Heart right ventricle (tissue), 16 donors: ENCODE measurements around the gene TSKU. TPM values are rescaled to one million over a fixed set of nuclear protein-coding genes. Genes with fewer than 3 reads are reported as not detected.

Experiments
- ATAC-seq, 8 donors: fragments of 200-7000 bp; cut with Tn5 transposase; one replicate each; pipeline ENCODE4 v1.9.1; 2020; ENCODE audit warnings: mild to moderate bottlenecking in 8 of 8, moderate library complexity in 8 of 8, moderate number of reproducible peaks in 1 of 8
- DNase-seq, 2 donors: peaks; one replicate each; pipeline ENCODE4 v3.0.0-alpha.2; 2020
- H3K27ac ChIP-seq, 10 donors: fragments of 200-600 bp; sonication (generic) in 2 of 10; one replicate each; pipeline versions ENCODE4 v1.5.0 to v1.8.0; 2020 to 2022; ENCODE audit warnings: mild to moderate bottlenecking in 3 of 10
- H3K27me3 ChIP-seq, 7 donors: fragments of 200-600 bp; one replicate each; pipeline ENCODE4 v1.8.0; 2021 to 2022; ENCODE audit warnings: mild to moderate bottlenecking in 2 of 7
- H3K36me3 ChIP-seq, 9 donors: fragments of 200-600 bp; sonication (generic) in 1 of 9; one replicate each; pipeline versions ENCODE4 v1.5.0 to v1.8.0; 2020 to 2022; ENCODE audit warnings: mild to moderate bottlenecking in 2 of 9
- H3K4me1 ChIP-seq, 9 donors: fragments of 200-600 bp; sonication (generic) in 1 of 9; one replicate each; pipeline versions ENCODE4 v1.5.0 to v1.8.0; 2020 to 2022; ENCODE audit warnings: mild to moderate bottlenecking in 4 of 9
- H3K4me3 ChIP-seq, 10 donors: fragments of 200-600 bp; sonication (generic) in 2 of 10; one replicate each; pipeline versions ENCODE4 v1.5.0 to v1.8.0; 2020 to 2022; ENCODE audit warnings: mild to moderate bottlenecking in 7 of 10, moderate library complexity in 2 of 10
- H3K9me3 ChIP-seq, 11 donors: fragments of 200-600 bp in 10 of 11; sonication (generic) in 2 of 11; one replicate each; pipeline versions ENCODE4 v1.5.0 to v1.8.0; 2013 to 2022; ENCODE audit warnings: mild to moderate bottlenecking in 2 of 11, control low read depth in 1 of 11, moderate library complexity in 1 of 11
- WGBS, 2 donors: extraction: QIAGEN DNeasy Blood & Tissue Kit; methylation state at CpG; one replicate each; pipeline ENCODE4 v1.1.7; 2013; ENCODE audit warnings: inconsistent platforms in 1 of 2; 5-methylcytosine and 5-hydroxymethylcytosine counted together
- intact Hi-C, 10 donors: fragments of 100-400 bp; cut with DNase I; formaldehyde crosslinking; loops; one replicate each; pipeline versions ENCODE4 v1.11.1 to v1.14.2; 2022
- polyA plus RNA-seq, 2 donors: library from polyadenylated mRNA; stranded (reverse); fragments of 200-250 nt; gene quantifications; one replicate each; pipeline ENCODE4 v1.2.3, GENCODE V29; 2013
- total RNA-seq, 10 donors: library from RNA; stranded (reverse); fragmentation: NEBNext Ultra II Directional in 3 of 10; extraction: Animal tissue kit (Norgen Biotek cat#: 25700) in 3 of 10; gene quantifications; one replicate each; pipeline versions ENCODE4 v1.2.1 to v1.2.4, GENCODE V29; 2021 to 2023
- TF ChIP-seq, protein P1 (sequence below), 9 donors: fragments of 200-600 bp; sonication (generic) in 2 of 9; IDR thresholded peaks; one replicate each; pipeline versions ENCODE4 v1.5.0 to v1.8.0; 2021 to 2022; ENCODE audit warnings: antibody characterized with exemption in 9 of 9, mild to moderate bottlenecking in 5 of 9, moderate library complexity in 1 of 9
- donor health status: Arrhythmogenic right ventricular cardiomyopathy.
- donor health status: ischemic (EF 13 %, LVEDD 7.1; RV severe dilation, severe dysfunction).
- donor health status: healthy with polysubstance abuse.
- donor health status: DM: no; HTN: yes; CAD: no.
- donor health status: DM: no; HTN: no; CAD: no.
- donor health status: ischemic (EF 25% LVEDD 6.9; RV normal size, moderate dysfunction).
- donor health status: ischemic (EF 25% LVEDD 5.7; RV mildly dilated, moderate dysfunction).
- donor health status: healthy.
- donor health status: DM: yes; HTN: yes; CAD: no.
- donor health status: Ischemic cardiomyopathy.
- donor health status: ischemic (EF 35%, LVEDD 5.7; RV mildly dilated, moderate dysfunction).
- donor health status: nonischemic (EF 11% LVEDD 7.7; RV severe dilation, severe dysfunction).
- donor health status: DM: yes; HTN: yes; CAD: no.
- donor health status: PGD.
- donor health status: ischemic (EF 29% LVEDD 5.4; RV normal size, mild dysfunction).
- donor health status: nonischemic (EF 23%, LVEDD 6.1; RV moderate dilation, normal function).

The TSKU gene
- total and polyA plus RNA-seq, 12 donors, result 3.0 to 21.9 (median 6.8) TPM

DNA sequence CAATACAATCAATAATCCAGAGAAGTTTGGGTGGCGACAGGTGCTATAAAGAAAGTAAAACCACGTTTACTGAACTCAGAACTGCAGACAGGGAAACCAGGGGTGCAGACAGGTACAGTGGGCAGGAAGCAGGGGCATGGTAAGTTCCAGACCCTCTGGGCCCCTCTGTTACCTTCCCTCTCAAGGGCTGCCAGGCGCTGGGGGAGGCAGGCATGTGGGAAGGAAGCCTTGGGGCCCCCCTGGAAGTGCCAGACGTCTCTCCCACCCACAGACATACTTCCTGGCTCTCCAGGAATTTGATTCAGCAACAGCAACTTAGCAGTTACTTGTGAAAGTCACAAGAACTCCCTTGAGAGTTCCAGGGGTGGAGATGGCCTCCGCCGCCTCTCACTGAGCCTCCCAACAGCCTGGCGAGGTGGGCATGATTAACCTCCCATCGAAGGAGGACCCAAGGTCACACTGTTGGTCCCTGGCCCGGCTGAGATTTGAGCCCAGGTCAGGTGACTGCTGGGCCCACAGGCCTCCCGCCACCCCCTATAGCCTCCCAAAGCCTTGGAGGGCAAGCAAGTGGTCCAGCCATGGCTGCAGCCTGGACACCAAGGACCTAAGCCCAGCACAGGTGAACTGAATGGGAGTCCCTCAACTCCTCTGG is 14.1 kb upstream of the TSKU start:
- peaks cover 16 to 92% (median 82%) of the 10 kb centered on the region in 9 donors for H3K4me1 ChIP-seq

GRCh38 chr11:76769645-76770586 is 13.2 kb upstream of the TSKU start:
- TF ChIP-seq, protein P1, sequence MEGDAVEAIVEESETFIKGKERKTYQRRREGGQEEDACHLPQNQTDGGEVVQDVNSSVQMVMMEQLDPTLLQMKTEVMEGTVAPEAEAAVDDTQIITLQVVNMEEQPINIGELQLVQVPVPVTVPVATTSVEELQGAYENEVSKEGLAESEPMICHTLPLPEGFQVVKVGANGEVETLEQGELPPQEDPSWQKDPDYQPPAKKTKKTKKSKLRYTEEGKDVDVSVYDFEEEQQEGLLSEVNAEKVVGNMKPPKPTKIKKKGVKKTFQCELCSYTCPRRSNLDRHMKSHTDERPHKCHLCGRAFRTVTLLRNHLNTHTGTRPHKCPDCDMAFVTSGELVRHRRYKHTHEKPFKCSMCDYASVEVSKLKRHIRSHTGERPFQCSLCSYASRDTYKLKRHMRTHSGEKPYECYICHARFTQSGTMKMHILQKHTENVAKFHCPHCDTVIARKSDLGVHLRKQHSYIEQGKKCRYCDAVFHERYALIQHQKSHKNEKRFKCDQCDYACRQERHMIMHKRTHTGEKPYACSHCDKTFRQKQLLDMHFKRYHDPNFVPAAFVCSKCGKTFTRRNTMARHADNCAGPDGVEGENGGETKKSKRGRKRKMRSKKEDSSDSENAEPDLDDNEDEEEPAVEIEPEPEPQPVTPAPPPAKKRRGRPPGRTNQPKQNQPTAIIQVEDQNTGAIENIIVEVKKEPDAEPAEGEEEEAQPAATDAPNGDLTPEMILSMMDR (IDR thresholded peaks at IDR 0.05), result no peak
- H3K27me3 ChIP-seq, result no peaks in the 10 kb centered on the region
- ATAC-seq, result no peak
- H3K9me3 ChIP-seq, result peaks cover 0 to 1% (median 0%) of the 10 kb centered on the region in 11 donors
- H3K36me3 ChIP-seq, result no peaks in the 10 kb centered on the region
- H3K4me1 ChIP-seq, result peaks cover 16 to 96% (median 83%) of the 10 kb centered on the region in 9 donors
- intact Hi-C loops, result no loop called here
- 88 to 95% methylated on average over 13 of the region's 13 CpGs for WGBS, 2 donors
- no peak overlapping the region for H3K4me3 ChIP-seq
- peak overlapping the region in 6 of 10 donors; percentile 10 to 74 (median 36) for H3K27ac ChIP-seq
- no peak for DNase-seq

More for the DNA sequence above, 14.1 kb upstream of the TSKU start:
- DNase-seq, result no peak
- no peak for ATAC-seq
- TF ChIP-seq, protein P1 (IDR thresholded peaks at IDR 0.05), result no peak
- H3K36me3 ChIP-seq, result no peaks in the 10 kb centered on the region
- 55 to 62% methylated on average over 10 of the region's 10 CpGs for WGBS, 2 donors
- no peaks in the 10 kb centered on the region for H3K27me3 ChIP-seq
- peak overlapping the region in 4 of 10 donors; percentile 2 to 74 (median 30) for H3K27ac ChIP-seq
- no peaks in the 10 kb centered on the region for H3K9me3 ChIP-seq
- intact Hi-C loops, result no loop called here
- no peak overlapping the region for H3K4me3 ChIP-seq

GRCh38 chr11:76770642-76771445 is 12.3 kb upstream of the TSKU start:
- 63 to 73% methylated on average over 6 of the region's 6 CpGs for WGBS, 2 donors
- ATAC-seq (peak in 4 of 8 donors; percentile 5 to 14 (median 12)), DNase-seq (no peak)
- Histone ChIP-seq H3K4me1 (peaks cover 16 to 87% (median 76%) of the 10 kb centered on the region in 9 donors), H3K27me3 (no peaks in the 10 kb centered on the region), H3K4me3 (no peak overlapping the region), H3K36me3 (no peaks in the 10 kb centered on the region), H3K27ac (peak overlapping the region in 7 of 10 donors; percentile 10 to 74 (median 45)), H3K9me3 (peaks cover 0 to 11% (median under 1%) of the 10 kb centered on the region in 11 donors)
- TF ChIP-seq, protein P1 (IDR thresholded peaks at IDR 0.05), result no peak
- intact Hi-C loops, result no loop called here
